ENCODE data around the gene CYGB. TPM values are rescaled to one million over a fixed set of nuclear protein-coding genes. Genes with fewer than 3 reads are reported as not detected.

The CYGB gene
- polyA plus RNA-seq, 3 donors: not detected

DNA sequence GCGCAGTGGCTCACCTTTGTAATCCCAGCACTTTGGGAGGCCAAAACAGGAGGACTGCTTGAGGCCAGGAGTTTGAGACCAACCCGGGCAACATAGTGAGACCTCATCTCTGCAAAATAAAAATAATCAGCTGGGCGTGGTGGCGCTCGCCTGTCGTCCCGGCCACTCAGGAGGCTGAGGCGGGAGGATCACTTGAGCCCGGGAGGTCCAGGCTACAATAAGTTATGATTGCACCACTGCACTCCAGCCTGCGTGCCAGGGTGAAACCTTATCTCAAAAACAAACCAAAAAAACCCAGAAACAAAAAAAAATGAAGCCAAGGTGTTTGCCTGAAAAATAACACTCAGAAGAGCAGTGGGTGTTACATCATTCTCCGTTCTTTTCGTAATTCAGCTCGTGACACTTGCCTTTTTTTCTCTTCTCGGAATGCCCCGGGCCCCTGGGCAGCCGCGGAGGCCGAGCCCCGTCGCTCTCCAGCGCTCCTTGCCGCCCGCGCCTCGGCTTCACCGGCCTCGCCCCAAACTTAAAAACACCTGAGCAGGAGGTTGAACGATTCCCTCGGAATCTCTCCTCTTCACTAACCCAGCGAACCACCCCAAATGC is 19.4 kb upstream of the CYGB start:
- Mint-ChIP-seq H3K36me3 (peaks cover 13 to 22% of the 10 kb centered on the region in 2 donors), H3K4me1 (peaks cover 52% of the 10 kb centered on the region), H3K4me3 (peak overlapping the region; percentile 95 to 99), H3K27me3 (ENCODE audit: low read depth in 3 of 3) (no peaks in the 10 kb centered on the region), H3K27ac (peak overlapping the region; percentile 99 to 100 (median 100)), H3K9me3 (no peaks in the 10 kb centered on the region)
- H3K36me3 ChIP-seq (replicated peaks in 1 of 2; ENCODE audit: control insufficient read depth in 1 of 2, insufficient read depth in 2 of 2, low read length in 2 of 2): peaks cover 9 to 11% of the 10 kb centered on the region in 2 donors
- peaks cover 49% of the 10 kb centered on the region for H3K79me2 ChIP-seq (ENCODE audit: insufficient read depth, low read length)
- DNase-seq: peak; percentile 77 to 93 (median 84)
- H4K20me1 ChIP-seq (ENCODE audit: insufficient read depth, low read length): peaks cover 22% of the 10 kb centered on the region
- intact Hi-C loops (cut with micrococcal nuclease): no loop called here
- peak overlapping the region; percentile 55 to 95 (median 84) for H3K4me3 ChIP-seq (replicated peaks in 1 of 3; ENCODE audit: low read depth in 2 of 3, low read length in 3 of 3)
- peaks cover 45 to 55% of the 10 kb centered on the region in 2 donors for H3K4me1 ChIP-seq (ENCODE audit: control insufficient read depth in 1 of 2, insufficient read depth in 2 of 2, low read length in 2 of 2)
- peak overlapping the region; percentile 85 for H2AFZ ChIP-seq (ENCODE audit: insufficient read depth, low read depth, low read length, poor library complexity, severe bottlenecking)
- H3K4me2 ChIP-seq (replicated peaks; ENCODE audit: extremely low read depth, low read length, poor library complexity, severe bottlenecking): peak overlapping the region; percentile 94
- H3K9ac ChIP-seq (ENCODE audit: insufficient read depth, low read length, poor library complexity, severe bottlenecking): peak overlapping the region; percentile 97
- TF ChIP-seq, protein P1, sequence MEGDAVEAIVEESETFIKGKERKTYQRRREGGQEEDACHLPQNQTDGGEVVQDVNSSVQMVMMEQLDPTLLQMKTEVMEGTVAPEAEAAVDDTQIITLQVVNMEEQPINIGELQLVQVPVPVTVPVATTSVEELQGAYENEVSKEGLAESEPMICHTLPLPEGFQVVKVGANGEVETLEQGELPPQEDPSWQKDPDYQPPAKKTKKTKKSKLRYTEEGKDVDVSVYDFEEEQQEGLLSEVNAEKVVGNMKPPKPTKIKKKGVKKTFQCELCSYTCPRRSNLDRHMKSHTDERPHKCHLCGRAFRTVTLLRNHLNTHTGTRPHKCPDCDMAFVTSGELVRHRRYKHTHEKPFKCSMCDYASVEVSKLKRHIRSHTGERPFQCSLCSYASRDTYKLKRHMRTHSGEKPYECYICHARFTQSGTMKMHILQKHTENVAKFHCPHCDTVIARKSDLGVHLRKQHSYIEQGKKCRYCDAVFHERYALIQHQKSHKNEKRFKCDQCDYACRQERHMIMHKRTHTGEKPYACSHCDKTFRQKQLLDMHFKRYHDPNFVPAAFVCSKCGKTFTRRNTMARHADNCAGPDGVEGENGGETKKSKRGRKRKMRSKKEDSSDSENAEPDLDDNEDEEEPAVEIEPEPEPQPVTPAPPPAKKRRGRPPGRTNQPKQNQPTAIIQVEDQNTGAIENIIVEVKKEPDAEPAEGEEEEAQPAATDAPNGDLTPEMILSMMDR (IDR thresholded peaks at IDR 0.05): no peak
- peak overlapping the region; percentile 88 to 99 for H3K27ac ChIP-seq (ENCODE audit: low read depth in 1 of 2, low read length in 2 of 2)
- H3K9me3 ChIP-seq (replicated peaks in 1 of 2; ENCODE audit: control insufficient read depth in 1 of 2, insufficient read depth in 1 of 2, low read length in 2 of 2): no peaks in the 10 kb centered on the region
- H3K27me3 ChIP-seq (ENCODE audit: control insufficient read depth in 2 of 2, insufficient read depth in 2 of 2, low read length in 2 of 2): no peaks in the 10 kb centered on the region
- WGBS (ENCODE audit: insufficient coverage): 10% methylated on average over 22 of the region's 30 CpGs

GRCh38 chr17:76554131-76554530 is 16.6 kb upstream of the CYGB start:
- Histone ChIP-seq H3K9ac (ENCODE audit: insufficient read depth, low read length, poor library complexity, severe bottlenecking) (no peak overlapping the region), H3K4me3 (replicated peaks in 1 of 3; ENCODE audit: low read depth in 2 of 3, low read length in 3 of 3) (no peak overlapping the region), H3K4me1 (ENCODE audit: control insufficient read depth in 1 of 2, insufficient read depth in 2 of 2, low read length in 2 of 2) (peaks cover 39 to 50% of the 10 kb centered on the region in 2 donors), H4K20me1 (ENCODE audit: insufficient read depth, low read length) (no peaks in the 10 kb centered on the region), H3K4me2 (replicated peaks; ENCODE audit: extremely low read depth, low read length, poor library complexity, severe bottlenecking) (no peak overlapping the region), H3K79me2 (ENCODE audit: insufficient read depth, low read length) (peaks cover 22% of the 10 kb centered on the region), H3K27me3 (ENCODE audit: control insufficient read depth in 2 of 2, insufficient read depth in 2 of 2, low read length in 2 of 2) (no peaks in the 10 kb centered on the region), H3K36me3 (replicated peaks in 1 of 2; ENCODE audit: control insufficient read depth in 1 of 2, insufficient read depth in 2 of 2, low read length in 2 of 2) (no peaks in the 10 kb centered on the region), H3K27ac (ENCODE audit: low read depth in 1 of 2, low read length in 2 of 2) (no peak overlapping the region), H3K9me3 (replicated peaks in 1 of 2; ENCODE audit: control insufficient read depth in 1 of 2, insufficient read depth in 1 of 2, low read length in 2 of 2) (no peaks in the 10 kb centered on the region), H2AFZ (ENCODE audit: insufficient read depth, low read depth, low read length, poor library complexity, severe bottlenecking) (no peak overlapping the region)
- TF ChIP-seq, protein P1 (IDR thresholded peaks at IDR 0.05): no peak
- WGBS (ENCODE audit: insufficient coverage): 79% methylated on average over 6 of the region's 6 CpGs
- intact Hi-C loops (cut with micrococcal nuclease): loop anchor here in 1 of 2 donors (5.0 kb wide), 1 partner anchor 33 kb away; the partner anchor contains the start of gene ST6GALNAC2
- peaks cover 45% of the 10 kb centered on the region for H3K4me1 Mint-ChIP-seq
- no peaks in the 10 kb centered on the region for H3K9me3 Mint-ChIP-seq
- peak overlapping the region in 1 of 7 donors; percentile 41 for H3K27ac Mint-ChIP-seq
- no peak for DNase-seq
- peaks cover 2% of the 10 kb centered on the region in 2 donors for H3K36me3 Mint-ChIP-seq
- H3K27me3 Mint-ChIP-seq (ENCODE audit: low read depth in 3 of 3): peaks cover 0 to 3% (median 0%) of the 10 kb centered on the region in 3 donors
- H3K4me3 Mint-ChIP-seq: no peak overlapping the region
